PC-9 (cell line): ENCODE data around the gene PCED1B. TPM values are rescaled to one million over a fixed set of nuclear protein-coding genes. Genes with fewer than 3 reads are reported as not detected.

Experiments used
- BruUV-seq: library from RNA; stranded (reverse); fragments of 400-500 nt; replicated peaks from 2 replicates; lab custom pipeline; 2021; lab: Mats Ljungman, UMichigan
- CTCF ChIA-PET: fragments of 300-600 bp; sonication (Branson Sonifier 250); formaldehyde crosslinking; loops from one replicate; lab custom pipeline; 2022; ENCODE audit warnings: antibody characterized with exemption; lab: Charles Lee
- POLR2A ChIA-PET: fragments of 300-600 bp; sonication (Branson Sonifier 250); formaldehyde crosslinking; loops from one replicate; lab custom pipeline; 2022; ENCODE audit warnings: antibody characterized with exemption; ENCODE audit not compliant: unreplicated experiment; lab: Charles Lee
- DNase-seq, 2 experiments: peaks; one replicate each; pipeline versions ENCODE4 v3.0.0 to v3.0.0-alpha.2; 2015 to 2022; ENCODE audit warnings: mixed read lengths in 1 of 2
- H2AFZ ChIP-seq: fragments of 200-600 bp; sonication (generic); 2 replicates; pipeline ENCODE4 v1.8.1; 2017; ENCODE audit warnings: antibody characterized with exemption
- H3F3A ChIP-seq: fragments of 200-600 bp; sonication (generic); 2 replicates; pipeline ENCODE4 v1.8.1; 2017; ENCODE audit warnings: antibody characterized with exemption, mild to moderate bottlenecking, low read depth; ENCODE audit not compliant: insufficient read depth
- H3K27ac ChIP-seq: fragments of 200-600 bp; sonication (generic); 2 replicates; pipeline ENCODE4 v1.6.1; 2016; ENCODE audit warnings: mixed run types
- H3K27me3 ChIP-seq: fragments of 200-600 bp; sonication (generic); 2 replicates; pipeline ENCODE4 v1.6.1; 2016; ENCODE audit warnings: low read depth, mixed run types; ENCODE audit not compliant: insufficient read depth
- H3K36me3 ChIP-seq: fragments of 200-600 bp; sonication (generic); 2 replicates; pipeline ENCODE4 v1.6.1; 2016; ENCODE audit warnings: low read depth, mixed run types
- H3K4me1 ChIP-seq: fragments of 200-600 bp; sonication (generic); replicated peaks from 2 replicates; pipeline ENCODE4 v1.6.1; 2016; ENCODE audit warnings: mixed run types; ENCODE audit not compliant: insufficient read depth
- H3K4me2 ChIP-seq: fragments of 200-600 bp; sonication (generic); 2 replicates; pipeline ENCODE4 v1.6.1; 2017; ENCODE audit warnings: mixed run types
- H3K4me3 ChIP-seq: fragments of 200-600 bp; sonication (generic); 2 replicates; pipeline ENCODE4 v1.6.1; 2016; ENCODE audit warnings: mixed run types
- H3K79me2 ChIP-seq: fragments of 200-600 bp; sonication (generic); 2 replicates; pipeline ENCODE4 v1.6.1; 2017; ENCODE audit warnings: low read depth, mixed run types
- H3K9me2 ChIP-seq: fragments of 200-600 bp; sonication (generic); 2 replicates; pipeline ENCODE4 v1.8.1; 2017; ENCODE audit warnings: mild to moderate bottlenecking; ENCODE audit not compliant: insufficient read depth
- H3K9me3 ChIP-seq: fragments of 200-600 bp; sonication (generic); 2 replicates; pipeline ENCODE4 v1.8.1; 2016; ENCODE audit warnings: low read depth; ENCODE audit not compliant: insufficient read depth
- H4K20me1 ChIP-seq: fragments of 200-600 bp; sonication (generic); 2 replicates; pipeline ENCODE4 v1.8.1; 2017; ENCODE audit not compliant: insufficient read depth
- EZH2 ChIP-seq: fragments of 200-600 bp; sonication (generic); IDR thresholded peaks from 2 replicates; pipeline ENCODE4 v1.8.0; 2017; ENCODE audit warnings: antibody characterized with exemption, low read depth
- intact Hi-C: fragments of 100-400 bp; cut with micrococcal nuclease; formaldehyde crosslinking; loops from one replicate; pipeline ENCODE4 v1.10.0; 2022; ENCODE audit not compliant: unreplicated experiment
- total RNA-seq: library from RNA; stranded (reverse); gene quantifications from 2 replicates; pipeline ENCODE4 v1.2.3, GENCODE V29; 2021
- TF ChIP-seq, protein P1 (sequence below): fragments of 200-600 bp; sonication (generic); conservative IDR thresholded peaks from 2 replicates; pipeline ENCODE4 v1.6.1; 2017; ENCODE audit warnings: mixed run types, antibody characterized with exemption, mild to moderate bottlenecking, moderate library complexity

Gene PCED1B
- total RNA-seq, 1 experiment from 2014 or later = 11.2 TPM

DNA sequence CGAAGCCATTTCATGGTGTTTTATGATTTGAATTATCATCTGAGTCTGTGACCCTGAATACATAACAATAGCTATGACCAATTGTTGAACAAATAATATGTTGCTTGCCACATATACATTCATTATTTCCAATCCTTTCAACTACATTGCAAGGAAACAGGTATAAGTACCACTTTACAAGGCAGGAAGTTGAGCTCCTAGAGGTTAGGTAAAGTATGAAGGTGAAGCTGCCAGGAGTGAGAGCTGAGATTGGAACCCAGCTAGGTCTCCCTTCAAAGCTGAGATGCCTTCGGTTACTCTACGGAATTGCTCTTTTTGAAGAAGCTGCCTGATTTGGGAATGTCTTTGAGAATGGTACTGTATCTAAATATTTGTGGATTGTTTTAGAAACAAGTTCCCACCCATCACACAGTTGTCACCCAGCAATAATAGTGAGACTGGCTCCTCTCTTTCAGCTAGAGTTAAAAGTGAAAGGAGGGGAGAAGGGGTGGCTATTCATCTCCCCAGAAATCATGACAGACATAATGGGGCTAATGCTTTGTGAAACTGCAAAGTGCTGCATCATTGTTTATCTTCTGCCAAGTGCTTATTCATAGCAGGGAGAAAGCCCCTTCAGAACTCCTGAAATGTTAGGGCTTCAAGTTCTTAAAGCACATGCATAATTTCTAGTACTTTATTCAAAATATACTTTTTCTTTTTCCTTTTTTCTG is 76.2 kb downstream of the PCED1B start:
- peak overlapping the region; percentile 25; the same call in 1 of the 2 replicates for H3K27ac ChIP-seq
- TF ChIP-seq, protein P1, sequence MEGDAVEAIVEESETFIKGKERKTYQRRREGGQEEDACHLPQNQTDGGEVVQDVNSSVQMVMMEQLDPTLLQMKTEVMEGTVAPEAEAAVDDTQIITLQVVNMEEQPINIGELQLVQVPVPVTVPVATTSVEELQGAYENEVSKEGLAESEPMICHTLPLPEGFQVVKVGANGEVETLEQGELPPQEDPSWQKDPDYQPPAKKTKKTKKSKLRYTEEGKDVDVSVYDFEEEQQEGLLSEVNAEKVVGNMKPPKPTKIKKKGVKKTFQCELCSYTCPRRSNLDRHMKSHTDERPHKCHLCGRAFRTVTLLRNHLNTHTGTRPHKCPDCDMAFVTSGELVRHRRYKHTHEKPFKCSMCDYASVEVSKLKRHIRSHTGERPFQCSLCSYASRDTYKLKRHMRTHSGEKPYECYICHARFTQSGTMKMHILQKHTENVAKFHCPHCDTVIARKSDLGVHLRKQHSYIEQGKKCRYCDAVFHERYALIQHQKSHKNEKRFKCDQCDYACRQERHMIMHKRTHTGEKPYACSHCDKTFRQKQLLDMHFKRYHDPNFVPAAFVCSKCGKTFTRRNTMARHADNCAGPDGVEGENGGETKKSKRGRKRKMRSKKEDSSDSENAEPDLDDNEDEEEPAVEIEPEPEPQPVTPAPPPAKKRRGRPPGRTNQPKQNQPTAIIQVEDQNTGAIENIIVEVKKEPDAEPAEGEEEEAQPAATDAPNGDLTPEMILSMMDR = no peak
- no peak for TF ChIP-seq EZH2
- peaks cover 12% of the 10 kb centered on the region for H3K4me1 ChIP-seq
- H3K27me3 ChIP-seq = no peaks in the 10 kb centered on the region
- no peaks in the 10 kb centered on the region for H3K36me3 ChIP-seq
- H3K9me2 ChIP-seq = no peaks in the 10 kb centered on the region
- no peaks in the 10 kb centered on the region for H4K20me1 ChIP-seq
- H2AFZ ChIP-seq = no peak overlapping the region
- no peaks in the 10 kb centered on the region for H3K79me2 ChIP-seq
- H3K9me3 ChIP-seq = no peaks in the 10 kb centered on the region; the same call in none of the 2 replicates
- no peak for DNase-seq
- no peak overlapping the region for H3K4me2 ChIP-seq
- intact Hi-C loops = no loop called here
- ChIA-PET POLR2A (interaction anchor here (0.7 kb wide), 1 partner anchor 251 kb away, joined by 4 read pairs; no protein-coding TSS in a partner anchor), CTCF (no interaction called here)
- no peak overlapping the region for H3K4me3 ChIP-seq
- BruUV-seq = no TSS peak
- no peaks in the 10 kb centered on the region for H3F3A ChIP-seq

DNA sequence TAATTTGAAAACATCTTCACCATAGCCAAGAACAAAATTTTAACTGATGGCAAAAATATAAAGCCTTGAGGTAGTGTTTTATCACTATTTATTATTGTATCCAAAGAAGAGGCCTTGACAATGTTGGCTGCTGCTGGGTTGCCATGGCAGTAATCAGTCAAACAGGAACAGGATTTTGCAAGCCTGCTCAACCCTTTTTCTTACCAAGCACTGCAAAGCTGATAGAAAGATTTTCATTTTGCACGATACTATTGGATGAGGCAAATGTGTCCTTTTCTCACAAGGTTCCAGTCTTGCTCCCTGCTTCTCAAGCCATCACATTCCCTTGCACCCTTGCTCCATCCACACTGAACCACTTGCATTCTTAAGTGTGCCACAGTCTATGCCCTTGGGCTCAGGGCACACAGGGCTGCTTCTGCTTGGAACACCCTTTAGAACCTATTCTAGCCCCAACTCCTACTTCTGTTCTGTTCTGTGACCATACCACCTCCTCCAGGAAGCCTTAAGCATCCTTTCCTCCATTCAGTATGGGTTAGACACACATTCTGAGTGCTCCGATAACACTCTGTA is 76.8 kb downstream of the PCED1B start:
- no peaks in the 10 kb centered on the region for H3F3A ChIP-seq
- H3K27me3 ChIP-seq = no peaks in the 10 kb centered on the region
- H3K4me3 ChIP-seq = no peak overlapping the region
- no peak for DNase-seq
- no peak overlapping the region for H2AFZ ChIP-seq
- H3K4me2 ChIP-seq = no peak overlapping the region
- H4K20me1 ChIP-seq = no peaks in the 10 kb centered on the region
- H3K27ac ChIP-seq = no peak overlapping the region
- intact Hi-C loops = no loop called here
- ChIA-PET POLR2A (no interaction called here), CTCF (no interaction called here)
- H3K4me1 ChIP-seq = peaks cover 12% of the 10 kb centered on the region
- no peaks in the 10 kb centered on the region for H3K36me3 ChIP-seq
- no peak for TF ChIP-seq EZH2
- TF ChIP-seq, protein P1 = no peak
- H3K79me2 ChIP-seq = no peaks in the 10 kb centered on the region
- H3K9me3 ChIP-seq = no peaks in the 10 kb centered on the region; the same call in none of the 2 replicates
- H3K9me2 ChIP-seq = no peaks in the 10 kb centered on the region
- no TSS peak for BruUV-seq

DNA sequence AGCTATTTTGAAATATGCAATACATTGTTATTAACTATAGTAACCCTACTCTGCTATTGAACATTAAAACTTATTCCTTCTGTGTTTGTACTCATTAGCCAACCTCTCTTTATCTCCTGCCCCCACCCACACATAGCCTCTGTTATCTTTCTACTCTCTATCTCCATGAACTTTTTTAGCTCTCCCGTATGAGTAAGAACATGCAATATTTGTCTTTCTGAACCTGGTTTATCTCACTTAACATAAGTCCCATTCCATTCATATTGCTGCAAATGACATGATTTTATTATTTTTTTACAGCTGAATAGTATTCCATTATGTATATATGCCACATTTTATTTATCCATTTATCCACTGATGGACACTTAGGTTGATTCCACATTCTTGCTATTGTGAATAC is 79.4 kb downstream of the PCED1B start:
- H3K9me3 ChIP-seq = peaks cover 4% of the 10 kb centered on the region
- CTCF ChIA-PET = no interaction called here
- intact Hi-C loops = no loop called here

More for the DNA sequence above, 79.4 kb downstream of the PCED1B start:
- no peaks in the 10 kb centered on the region for H3F3A ChIP-seq
- DNase-seq = no peak
- H3K79me2 ChIP-seq = no peaks in the 10 kb centered on the region
- BruUV-seq = no TSS peak
- no peak overlapping the region for H3K27ac ChIP-seq
- no peak overlapping the region for H3K4me3 ChIP-seq
- H3K27me3 ChIP-seq = no peaks in the 10 kb centered on the region
- TF ChIP-seq EZH2 = no peak
- TF ChIP-seq, protein P1 = no peak
- no peak overlapping the region for H2AFZ ChIP-seq
- peaks cover 12% of the 10 kb centered on the region for H3K4me1 ChIP-seq
- H3K9me2 ChIP-seq = no peaks in the 10 kb centered on the region
- no peaks in the 10 kb centered on the region for H3K36me3 ChIP-seq
- POLR2A ChIA-PET = no interaction called here
- H3K4me2 ChIP-seq = no peak overlapping the region
- no peaks in the 10 kb centered on the region for H4K20me1 ChIP-seq
